DMS153 (cell line): Measurements from ENCODE around the gene MEI1.

ENCODE experiments used
- DNase-seq: peaks from one replicate; lab custom pipeline; 2025; lab: John Stamatoyannopoulos, UW

Gene MEI1

DNA sequence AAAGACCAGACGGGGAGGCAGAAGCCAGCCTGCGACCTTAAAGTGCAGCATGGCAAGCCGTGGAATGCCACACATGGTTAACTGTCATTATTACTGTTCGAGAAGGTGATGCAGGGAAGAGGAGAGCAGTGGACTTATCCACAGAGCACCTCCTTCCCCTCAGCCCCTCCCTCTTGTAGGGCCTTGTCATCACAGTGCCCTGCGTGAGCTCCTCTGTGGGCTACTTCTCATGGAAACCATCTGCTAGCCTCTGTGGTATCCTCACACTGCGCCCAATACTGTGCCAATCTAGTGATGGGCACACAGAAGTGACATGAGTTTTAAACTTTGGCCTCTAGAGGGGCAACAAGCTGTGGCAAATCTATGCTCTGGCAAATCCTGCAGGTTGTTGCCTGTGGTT lies 83.0 kb downstream of the MEI1 start:
- no peak for DNase-seq

DNA sequence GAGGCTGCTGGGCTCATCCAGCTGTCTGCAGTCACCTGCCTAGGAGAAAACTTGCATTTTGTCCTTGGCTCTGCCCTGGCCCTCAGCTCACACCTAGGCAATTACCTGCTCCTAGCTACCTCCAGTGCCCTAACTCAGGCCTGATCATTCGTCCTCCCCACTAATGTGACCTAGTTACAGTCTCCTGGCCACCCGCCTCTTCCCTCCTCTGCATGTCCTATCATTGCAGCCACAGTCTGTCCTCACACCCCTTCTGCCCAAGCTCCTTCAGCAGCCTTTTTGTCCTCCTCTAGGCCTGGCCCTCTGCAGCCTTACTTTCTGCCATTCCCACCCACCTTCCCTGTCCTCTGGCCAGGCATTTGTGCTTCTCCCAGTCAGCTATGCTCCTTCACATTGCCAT lies 83.4 kb downstream of the MEI1 start:
- no peak for DNase-seq

DNA sequence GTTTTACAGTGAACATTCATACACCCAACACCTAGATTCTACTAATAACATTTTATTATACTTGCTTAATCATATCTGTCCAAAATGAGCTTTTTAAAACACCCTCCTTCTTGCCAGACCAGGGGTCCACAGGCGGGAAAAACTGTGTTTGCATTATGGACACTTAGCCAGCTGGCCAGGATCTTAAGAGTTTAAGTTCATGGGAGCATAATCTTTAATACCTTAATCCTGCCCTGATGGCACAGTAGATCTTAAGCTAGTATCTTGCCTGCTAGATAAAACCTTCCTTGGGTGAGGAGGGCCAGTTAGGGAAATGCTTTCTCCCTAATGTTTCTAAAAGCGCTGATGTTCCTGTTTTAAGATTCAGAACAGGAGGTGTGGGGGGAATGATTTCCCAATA lies 88.0 kb downstream of the MEI1 start:
- no peak for DNase-seq

DNA sequence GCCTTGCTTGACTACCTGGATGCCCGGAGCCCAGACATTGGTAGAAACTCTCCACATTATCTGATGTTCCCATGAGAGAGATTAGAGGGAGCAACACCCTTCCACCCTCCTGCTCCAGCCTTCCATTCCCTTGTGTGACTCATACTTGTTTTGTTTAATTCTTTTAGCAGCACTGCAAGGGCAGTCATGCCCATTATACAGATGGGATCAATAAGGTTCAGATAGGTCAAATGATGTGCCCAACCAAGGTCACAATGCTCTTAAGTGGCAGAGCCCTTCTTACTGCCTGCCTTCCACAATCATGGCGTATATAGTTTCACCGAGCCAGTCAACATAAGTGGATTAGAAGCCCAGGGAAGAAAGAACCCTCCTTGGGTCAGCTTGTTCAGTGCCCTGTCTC lies 94.6 kb downstream of the MEI1 start:
- no peak for DNase-seq

DNA sequence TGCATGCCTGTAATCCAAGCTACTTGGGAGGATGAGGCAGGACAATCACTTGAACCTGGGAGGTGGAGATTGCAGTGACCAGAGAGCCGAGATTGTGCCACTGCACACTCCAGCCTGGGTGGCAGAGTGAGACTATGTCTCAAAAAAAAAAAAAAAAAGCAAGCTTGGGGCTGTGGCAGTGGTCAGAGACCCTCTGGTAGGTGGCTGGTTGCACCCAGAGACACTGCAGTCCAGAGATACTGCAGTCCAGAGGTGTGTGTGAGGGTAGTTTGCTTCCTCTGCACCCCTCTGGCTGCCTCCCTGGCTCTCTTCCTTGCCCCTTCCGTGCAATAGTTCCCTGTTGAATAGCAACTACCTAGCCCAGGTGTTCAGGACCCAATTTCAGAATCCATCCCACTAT lies 99.4 kb downstream of the MEI1 start:
- DNase-seq, result no peak

DNA sequence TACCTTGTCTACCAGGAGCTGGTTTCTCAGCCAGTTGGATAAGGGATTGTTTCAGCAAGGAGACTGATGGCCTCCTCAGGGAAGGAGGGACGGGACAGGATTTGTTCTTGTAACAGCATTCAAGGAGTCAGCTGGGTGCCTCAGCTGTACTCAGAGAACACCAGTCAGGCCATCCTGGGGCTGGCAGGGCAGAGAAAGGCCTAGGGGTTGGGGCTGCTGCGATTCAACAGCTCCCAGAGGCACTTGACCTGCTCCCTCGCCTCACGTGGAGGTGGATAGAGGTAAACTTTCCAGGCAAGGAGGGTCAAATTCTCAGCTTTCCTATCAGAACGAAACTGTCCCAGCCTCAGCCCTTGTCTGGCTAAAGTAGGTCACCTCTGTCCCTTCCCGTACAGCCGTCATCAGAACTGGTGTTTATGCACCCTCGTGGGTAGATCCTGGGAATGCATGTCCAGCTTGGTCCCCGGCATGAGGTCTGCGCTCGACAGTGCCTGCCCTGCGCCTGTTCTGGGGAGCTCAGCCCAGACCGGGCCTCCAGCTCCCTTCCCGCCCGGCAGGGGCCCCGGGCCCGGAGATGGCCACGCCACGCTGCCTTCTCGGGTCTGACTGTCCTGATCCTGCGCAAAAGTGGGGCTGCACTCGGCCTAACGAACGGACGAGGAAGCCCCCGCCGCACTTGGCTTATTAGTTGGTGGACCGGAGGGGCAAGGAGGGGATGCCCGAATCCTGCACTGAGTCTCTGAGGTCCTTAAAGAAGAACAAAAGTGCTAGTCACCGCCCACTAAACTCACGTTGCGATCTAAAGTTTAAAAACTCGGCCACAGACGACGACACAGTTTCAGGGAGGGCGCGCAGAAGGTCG lies 100.4 kb downstream of the MEI1 start:
- no peak for DNase-seq

DNA sequence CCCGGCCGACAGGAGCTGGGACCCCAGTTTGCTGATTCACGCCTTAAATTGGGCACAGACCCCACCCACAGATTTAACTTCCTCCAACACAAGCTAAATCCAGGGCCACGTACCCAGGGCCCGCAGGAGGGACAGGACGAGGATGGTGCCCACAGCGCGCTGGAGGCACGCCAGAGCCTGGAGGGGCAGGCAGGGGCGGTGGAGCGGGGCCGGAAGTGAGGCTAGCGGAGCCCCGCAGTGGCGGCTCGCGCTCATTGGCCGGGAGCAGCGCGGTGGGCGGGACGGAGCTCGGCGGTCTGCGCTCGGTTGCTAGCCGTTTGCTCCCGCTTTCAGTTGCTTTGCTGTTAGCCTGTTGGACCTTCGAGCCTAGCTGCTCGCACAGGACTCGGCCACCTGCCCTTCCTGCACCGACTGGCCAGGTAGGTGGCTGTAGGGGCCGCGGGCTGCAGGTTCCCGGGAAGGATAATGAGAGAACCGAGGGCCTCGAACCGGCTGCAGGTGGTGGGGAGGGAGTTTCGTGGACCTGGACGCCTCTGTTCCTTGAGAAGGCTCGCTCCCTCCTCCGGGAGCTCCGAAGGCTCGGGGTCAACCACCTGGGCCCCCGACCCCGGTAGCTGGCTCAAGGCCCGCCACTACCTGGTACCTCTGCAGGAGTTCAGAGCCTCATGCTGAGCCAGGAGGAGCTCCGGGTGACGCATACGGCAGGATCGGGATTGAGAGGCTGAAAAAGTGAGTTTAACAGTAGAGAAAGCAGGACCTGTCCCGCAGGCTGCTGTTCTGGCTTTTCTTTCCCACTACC lies 101.2 kb downstream of the MEI1 start, which contains the start of gene CCDC134:
CCDC134 (plus strand) TSS at position 332 of the 799 bp plus-strand sequence. CDS start 8,212 bp downstream, outside the sequence.
- DNase-seq, result peak; percentile 81

DNA sequence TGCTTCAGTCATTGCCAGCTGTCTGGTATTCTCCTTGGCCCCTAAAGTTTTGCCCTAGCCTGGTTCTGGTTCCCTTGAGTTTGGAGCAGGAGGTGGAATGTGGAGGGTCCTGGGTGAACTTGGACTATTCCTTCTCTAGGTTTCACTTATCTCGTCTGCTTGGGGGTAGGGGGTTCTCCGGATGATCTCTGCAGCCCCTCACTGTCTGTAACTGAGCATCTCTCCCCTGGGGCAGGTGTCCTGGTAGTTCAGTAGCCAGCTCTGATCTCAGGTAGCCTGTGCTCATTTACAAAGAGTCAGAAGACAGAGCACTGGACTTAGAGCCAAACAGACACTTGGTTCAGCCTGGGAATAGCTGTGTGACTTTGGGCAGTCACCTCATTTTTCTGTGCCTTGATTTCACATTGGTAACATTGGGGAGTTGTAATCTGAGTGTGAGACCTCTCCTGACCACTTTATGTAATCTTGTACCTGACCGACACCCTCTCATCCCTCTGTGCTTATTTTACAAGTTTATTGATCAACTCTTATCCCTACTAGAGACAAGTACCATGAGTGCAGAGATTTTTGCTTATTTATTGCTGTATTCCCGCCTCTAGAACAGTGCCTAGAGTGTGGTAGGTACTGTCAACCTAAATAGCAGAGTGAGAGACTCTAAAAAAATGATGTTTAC lies 102.0 kb downstream of the MEI1 start:
- DNase-seq, result no peak

DNA sequence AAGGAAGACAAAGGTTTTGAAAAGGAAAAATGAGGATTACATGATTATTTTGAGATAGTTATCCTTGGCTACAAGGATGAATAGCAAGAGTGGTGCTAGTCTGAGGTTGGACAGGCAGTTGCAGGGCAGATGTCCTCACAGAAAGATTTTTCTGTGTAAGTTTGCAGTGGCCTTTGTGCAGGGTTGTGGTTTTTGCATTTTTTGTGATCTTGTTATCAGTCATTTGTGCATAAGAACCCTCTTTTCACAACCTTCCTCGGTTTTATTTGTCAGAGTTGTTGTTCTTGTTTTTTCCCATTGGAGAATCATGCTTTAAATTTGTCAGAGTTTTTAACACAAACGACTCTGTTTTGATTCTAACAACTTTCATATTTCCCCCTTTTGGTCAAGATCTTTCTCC lies 102.6 kb downstream of the MEI1 start:
- no peak for DNase-seq

DNA sequence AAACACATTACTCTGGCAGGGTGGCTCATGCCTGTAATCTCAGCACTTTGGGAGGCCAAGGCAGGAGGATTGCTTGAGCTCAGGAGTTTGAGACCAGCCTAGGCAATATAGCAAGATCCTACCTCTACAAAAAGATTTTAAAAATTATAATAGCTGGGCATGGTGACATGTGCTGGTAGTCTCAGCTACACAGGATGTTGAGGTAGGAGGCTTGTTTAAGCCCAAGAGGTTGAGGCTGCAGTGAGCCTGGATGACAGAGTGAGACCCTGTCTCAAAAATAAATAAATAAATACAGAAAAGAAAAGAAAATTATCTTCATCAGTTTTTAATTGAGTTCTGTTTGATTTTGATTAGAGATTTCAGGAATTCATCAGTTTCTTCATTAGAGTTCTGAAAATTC lies 106.3 kb downstream of the MEI1 start:
- no peak for DNase-seq

DNA sequence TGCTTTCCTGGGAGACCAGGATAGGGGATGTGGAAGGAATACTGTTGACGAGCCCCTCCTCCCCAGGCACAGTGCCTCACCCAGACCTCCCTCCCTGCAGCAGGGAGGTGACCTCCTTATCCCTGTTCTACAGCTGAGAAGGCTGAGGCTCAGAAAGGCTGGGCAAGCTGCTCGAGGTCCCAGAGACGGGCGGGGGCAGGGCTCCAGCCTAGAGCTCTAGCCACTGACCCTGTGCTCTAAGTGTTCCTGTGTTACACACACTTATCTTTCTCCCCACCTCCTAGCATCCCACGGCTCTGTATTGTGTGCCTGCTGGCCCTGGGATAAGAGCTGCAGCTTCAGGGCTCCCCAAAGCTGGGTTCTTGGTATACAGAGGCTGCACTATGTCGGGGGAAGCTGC lies 109.1 kb downstream of the MEI1 start:
- DNase-seq, result no peak

DNA sequence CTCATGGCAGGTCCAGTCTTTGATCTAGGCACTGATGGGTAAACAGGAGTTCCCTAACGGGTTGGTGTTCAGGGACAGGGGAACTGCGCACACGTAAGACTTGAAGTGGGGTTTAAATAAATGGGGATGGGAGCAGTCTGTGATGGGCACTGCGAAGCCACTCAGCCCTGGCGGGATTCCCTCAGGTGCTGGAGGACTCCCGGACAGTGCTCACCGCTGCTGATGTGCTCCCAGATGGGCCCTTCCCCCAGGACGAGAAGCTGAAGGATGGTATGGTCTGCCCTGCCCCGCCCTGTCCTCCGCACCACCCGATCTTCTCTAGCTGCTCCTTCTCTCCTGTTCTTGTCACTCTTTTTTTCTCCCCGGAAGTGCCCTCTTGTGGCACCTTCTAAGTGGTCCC lies 110.7 kb downstream of the MEI1 start:
- DNase-seq, result no peak

DNA sequence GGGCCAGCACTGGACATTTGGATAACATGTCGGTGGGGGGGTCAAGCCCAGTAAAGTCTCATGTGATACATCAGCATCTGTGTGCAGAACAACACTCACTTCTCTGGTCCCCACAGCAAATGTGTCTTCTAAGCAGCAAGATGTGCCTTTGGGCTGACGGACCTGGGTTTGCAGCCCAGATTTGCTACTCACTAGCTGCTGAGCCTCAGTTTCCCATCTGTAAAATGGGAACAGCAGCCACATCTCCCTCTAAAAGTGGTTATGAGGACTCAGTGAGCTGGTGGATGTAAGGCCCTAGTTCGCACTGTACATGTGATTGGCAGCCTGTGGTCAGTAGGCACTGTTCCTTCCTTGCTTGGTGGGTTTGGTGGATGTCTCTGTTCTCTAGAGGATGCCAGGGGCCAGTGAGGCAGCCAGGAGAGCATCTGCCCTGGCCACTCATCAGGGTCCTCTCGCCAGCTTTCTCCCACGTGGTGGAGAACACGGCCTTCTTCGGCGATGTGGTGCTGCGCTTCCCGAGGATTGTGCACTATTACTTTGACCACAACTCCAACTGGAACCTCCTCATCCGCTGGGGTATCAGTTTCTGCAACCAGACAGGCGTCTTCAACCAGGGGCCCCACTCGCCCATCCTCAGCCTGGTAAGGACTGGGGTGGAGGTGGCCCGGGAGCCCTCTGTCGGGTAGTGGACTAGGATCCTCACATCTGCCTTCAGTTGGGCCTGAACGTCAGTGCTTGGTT lies 113.7 kb downstream of the MEI1 start:
- DNase-seq, result no peak

DNA sequence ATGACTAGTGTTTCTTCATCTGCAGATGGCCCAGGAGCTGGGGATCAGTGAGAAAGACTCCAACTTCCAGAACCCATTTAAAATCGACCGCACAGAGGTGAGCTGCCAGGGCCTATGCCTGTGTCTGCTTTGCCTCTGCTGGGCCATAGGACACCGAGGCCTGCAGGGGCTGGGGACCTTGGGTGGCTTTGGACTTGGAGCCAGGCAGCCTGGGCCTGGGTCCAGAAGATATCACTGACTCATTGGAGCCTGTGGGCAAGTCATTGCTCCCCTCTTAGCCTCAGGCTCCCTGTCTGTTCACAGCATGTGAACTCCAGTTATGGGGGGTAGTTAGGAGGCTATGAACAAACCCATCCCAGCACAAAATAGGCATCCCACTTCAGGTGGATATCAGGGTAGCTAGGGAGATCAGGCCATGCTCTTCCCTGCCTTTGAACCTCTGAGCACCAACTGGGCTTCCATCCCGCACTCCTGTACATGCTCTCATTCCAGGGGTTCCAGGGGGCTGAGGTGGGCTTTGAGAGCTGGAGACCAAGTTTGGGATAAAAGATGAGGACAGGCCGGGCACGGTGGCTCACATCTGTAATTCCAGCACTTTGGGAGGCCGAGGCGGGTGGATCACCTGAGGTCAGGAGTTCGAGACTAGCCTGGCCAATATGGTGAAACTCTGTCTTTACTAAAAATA lies 114.6 kb downstream of the MEI1 start:
- DNase-seq, result no peak

DNA sequence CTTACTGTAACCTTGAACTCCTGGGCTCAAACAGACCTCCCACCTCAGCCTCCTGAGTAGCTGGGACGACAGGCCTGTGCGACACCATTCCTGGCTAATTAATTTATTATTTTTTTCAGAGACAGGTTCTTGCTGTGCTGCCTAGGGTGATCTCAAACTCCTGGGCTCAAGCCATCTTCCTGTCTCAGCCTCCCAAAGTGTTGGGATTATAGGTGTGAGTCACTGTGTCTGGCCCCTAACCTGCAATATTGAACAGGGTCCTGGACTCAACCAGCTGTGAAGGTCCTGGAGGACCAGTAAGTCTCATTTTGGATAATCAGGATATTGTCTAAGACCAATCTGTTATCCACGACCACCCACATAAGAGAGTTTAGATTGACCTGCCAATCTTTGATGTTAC lies 116.4 kb downstream of the MEI1 start:
- DNase-seq, result no peak

DNA sequence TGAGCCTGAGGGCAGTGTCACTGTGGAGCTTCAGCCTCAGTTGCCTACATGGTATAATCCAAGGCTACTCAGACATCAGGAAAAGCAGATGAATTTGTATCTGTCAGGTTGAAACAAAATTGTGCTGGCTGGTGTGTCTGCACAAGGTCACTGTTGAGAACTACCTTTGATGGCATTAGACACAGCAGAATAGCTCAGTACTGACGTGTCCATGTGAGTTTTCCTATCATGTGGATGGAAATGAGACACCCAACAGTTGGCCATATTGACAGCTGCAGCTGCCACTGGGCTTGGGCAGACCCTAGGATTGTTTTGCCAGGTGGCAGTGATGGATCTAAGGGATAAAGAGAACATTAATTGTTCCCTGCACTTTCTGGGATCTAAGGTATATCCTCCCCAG lies 116.9 kb downstream of the MEI1 start:
- no peak for DNase-seq

DNA sequence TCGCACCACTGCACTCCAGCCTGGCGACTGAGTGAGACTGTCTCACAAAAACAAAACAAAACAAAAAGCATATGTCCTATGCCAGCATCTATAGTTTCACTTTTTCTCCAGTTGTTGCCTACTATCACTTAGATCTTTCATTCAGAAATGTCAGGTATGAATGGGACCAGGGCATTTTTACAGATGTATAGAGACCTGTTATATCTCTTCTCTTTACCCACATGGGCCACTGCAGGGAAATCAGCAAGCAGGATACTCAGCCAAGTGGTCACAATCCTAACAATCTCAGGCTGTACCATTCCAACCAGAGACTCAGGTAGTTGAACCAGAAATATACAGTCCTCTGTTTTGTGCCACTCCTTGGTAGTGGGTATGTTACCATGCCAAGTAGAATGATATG lies 117.6 kb downstream of the MEI1 start:
- no peak for DNase-seq

DNA sequence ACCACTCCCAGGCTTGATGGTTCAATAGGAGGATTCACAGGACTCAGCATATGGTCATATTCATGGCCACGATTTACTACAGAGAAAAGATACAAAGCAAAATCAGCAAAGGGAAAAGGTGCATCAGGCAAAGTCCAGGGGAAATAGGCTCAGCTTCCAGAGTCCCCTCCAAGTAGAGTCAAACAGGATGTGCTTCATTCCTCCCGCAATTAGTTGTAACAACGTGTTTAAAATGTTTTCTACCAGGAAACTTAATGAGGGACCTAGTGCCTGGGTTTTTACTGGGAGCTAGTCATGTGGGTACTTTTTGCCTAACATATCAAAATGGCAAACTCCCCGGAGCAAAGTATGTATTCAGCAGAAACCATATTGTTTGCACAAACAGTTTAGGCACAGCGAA lies 118.7 kb downstream of the MEI1 start:
- no peak for DNase-seq

DNA sequence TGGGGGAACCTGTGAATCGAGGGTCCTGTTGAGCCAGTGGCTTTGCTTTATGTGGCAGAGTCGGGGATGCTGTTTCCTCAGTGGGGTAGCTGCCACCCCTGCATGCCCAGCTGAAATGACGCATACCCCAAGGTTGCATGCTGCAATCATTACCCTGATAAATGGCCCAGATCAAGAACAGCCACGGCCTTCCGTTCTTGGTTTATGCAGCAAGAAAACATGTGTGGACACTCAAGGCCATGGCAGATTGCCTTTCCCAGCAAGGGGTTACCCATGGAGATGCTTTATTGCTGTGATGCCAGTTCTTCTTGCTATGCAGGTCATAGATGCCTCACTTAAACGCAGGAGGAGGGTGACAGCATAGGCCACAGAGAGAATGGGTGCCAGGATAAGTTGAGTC lies 119.3 kb downstream of the MEI1 start:
- DNase-seq, result no peak

DNA sequence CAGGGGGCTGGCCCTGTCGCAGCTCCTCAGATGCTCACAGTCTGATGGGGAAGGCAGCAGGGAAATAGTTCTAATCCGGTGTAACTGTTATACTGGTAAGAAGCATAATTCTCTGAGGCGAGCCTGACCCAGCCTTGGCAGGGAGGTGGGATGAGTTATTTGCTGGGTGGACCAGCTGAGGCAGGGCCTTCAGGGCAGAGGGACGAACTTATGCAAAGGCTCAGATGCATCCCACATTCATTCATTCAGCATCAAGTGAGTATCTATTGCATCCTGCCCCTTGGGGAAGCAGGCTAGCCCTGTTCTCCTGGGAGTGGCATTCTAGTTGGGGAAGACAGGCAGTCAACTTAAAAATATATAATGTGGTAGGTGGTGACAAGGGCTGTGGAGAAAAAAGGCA lies 120.0 kb downstream of the MEI1 start:
- DNase-seq, result no peak

DNA sequence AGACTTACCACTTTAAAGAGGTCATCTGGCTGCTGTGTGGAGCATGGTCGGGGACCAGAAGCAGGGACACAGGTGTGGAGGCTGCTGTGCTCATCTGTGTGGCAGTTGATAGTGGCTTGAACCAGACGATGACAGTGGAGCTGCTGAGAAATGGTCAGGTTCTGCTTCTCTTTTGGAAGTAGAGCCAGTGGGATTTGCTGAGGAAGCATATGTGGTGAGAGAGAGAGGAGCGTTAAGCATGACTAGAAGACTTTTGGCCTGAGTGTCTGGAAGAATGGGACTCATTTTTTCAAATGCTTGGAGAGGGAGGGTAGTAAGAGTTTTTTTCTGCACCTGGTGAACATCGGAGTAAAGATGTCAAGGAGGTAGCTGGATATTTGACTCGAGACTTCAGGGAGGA lies 121.1 kb downstream of the MEI1 start:
- no peak for DNase-seq
